EH (cell line): ENCODE data around the gene KDM4D.
"Not testable (repeated sequence)": the region's sequence is repeated elsewhere in the genome, so short reads cannot be mapped to it uniquely, and the experiment has no call there.

Source experiments
- DNase-seq: peaks from one replicate; pipeline ENCODE4 v3.0.0-alpha.2; 2015; ENCODE audit warnings: low read depth

The KDM4D gene

DNA sequence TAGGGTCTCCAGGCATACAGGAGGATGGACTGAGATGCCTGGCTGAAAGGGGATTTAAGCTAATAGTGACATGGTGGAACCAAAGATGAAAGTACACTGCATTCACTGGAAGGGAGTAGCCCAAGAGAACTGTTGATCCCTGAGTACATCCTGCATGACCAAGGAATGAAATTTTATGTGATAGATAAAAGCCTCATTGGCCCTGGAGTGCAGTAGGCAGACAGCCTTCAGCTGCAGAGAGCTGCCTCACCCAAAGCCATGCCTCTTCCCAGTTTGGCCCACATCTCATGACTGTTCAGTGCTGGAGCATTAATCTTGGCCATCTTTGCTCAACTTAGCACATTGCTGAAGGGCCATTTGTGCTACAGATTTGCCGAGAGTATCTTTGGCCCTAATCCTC, 59.5 kb downstream of the KDM4D start:
- DNase-seq: no peak

DNA sequence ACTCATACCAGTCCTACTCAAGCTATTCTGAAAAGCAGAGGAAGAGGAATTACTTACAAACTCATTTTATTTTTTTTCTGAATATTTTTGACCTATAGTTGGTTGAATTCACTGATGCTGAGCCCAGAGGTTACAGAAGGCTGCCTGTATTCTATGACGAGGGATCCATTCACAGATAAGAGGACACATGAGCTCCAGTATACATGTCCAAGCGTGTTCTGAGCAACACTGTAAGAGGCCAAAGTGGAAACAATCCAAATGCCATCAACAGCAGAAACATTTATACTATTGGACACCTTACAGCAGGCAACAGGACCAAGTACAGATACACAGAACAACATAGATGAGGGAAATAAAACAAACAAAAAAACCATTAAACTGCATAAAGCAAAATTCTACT, 61.8 kb downstream of the KDM4D start:
- DNase-seq: no peak

DNA sequence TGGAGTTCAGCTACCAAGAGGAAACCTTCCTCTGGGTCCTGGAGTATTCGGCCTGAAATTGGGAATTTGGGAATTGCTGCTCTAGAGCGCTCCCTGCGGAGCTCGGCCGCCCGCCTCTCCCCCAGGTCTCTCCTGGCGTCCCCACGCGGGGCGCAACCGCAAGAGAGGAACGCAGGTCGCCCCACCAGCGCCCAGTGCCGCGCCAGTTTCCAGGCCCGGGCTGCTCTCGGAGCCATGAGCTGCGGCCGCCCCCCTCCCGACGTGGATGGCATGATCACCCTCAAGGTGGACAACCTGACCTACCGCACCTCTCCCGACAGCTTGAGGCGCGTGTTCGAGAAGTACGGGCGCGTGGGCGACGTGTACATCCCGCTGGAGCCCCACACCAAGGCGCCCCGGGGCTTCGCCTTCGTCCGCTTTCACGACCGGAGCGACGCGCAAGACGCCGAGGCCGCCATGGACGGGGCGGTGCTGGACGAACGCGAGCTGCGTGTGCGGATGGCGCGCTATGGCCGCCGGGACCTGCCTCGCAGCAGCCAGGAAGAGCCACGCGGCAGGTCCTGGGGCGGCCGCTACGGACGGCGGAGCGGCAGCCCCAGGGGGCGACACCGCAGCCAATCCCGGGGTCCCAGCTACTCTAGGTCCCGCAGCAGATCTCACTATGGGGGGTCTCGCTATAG, 64.0 kb downstream of the KDM4D start:
- not testable (repeated sequence) for DNase-seq

DNA sequence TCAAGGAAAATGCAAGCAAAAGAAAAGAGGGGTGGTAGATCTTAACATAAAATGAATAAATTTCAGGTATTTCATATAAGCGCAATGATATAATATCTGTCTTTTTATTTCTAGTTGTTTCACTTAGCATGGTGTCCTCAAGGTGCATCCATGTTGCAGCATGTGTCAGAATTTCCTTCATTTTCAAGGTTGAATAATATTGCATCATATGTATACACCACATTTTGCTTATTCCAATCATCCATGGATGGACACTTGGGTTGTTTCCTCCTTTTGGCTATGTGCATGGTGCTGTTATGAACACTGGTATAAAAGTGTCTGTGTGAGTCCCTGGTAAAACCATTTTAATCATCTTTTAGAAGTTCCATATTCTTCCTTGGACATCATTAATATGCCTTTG, 68.7 kb downstream of the KDM4D start:
- no peak for DNase-seq

- no peak for DNase-seq
These were observed 69.4 kb downstream of the KDM4D start for GRCh38 chr11:95042906-95043305.

DNA sequence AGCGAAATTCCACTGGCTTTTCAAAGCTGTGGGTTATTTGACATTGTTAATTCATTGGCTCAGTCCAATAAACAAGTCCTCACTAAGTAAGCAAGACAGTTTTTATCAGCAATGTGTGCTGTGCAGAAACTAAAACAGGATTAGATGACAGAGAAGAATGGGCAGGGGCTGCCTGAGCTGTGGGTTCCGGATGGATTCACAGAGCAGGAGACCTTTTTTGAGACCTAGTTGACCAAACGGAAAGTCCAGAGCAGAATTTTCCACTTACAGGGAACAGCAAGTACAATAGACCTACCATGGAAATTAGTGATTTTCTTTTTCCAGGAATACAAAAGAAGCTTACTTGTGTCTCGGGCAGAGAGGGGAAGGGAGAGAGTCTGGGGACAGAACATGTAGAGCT, 70.5 kb downstream of the KDM4D start:
- DNase-seq: no peak

GRCh38 chr11:95045812-95046211, 72.3 kb downstream of the KDM4D start:
- no peak for DNase-seq
